HG02981 (cell line): ENCODE measurements around the gene BAHCC1.

Experiments
- ATAC-seq: cut with Tn5 transposase; IDR thresholded peaks from one replicate; pipeline ENCODE4 v1.9.1; 2021; ENCODE audit warnings: mild to moderate bottlenecking, moderate library complexity; ENCODE audit not compliant: unreplicated experiment

Gene BAHCC1

GRCh38 chr17:81511804-81512561 is 116.7 kb downstream of the BAHCC1 start:
- ATAC-seq, result peak; percentile 0

GRCh38 chr17:81512562-81513371 is 117.5 kb downstream of the BAHCC1 start, which contains the start of gene ACTG1:
TSS of gene ACTG1 (minus strand) at chr17:81512799. CDS start at chr17:81512354, 445 bp downstream.
- ATAC-seq, result peak; percentile 43

GRCh38 chr17:81513372-81513752 is 118.1 kb downstream of the BAHCC1 start:
- ATAC-seq, result peak; percentile 2

- no peak for ATAC-seq
These were observed 118.7 kb downstream of the BAHCC1 start for GRCh38 chr17:81513753-81514488.

- no peak for ATAC-seq
These were observed 119.2 kb downstream of the BAHCC1 start for GRCh38 chr17:81514489-81514738.

GRCh38 chr17:81514739-81515529 is 119.7 kb downstream of the BAHCC1 start:
- ATAC-seq, result peak; percentile 18

GRCh38 chr17:81515530-81516041 is 120.3 kb downstream of the BAHCC1 start:
- ATAC-seq, result no peak
